Colonic mucosa (tissue), 4 donors: ENCODE results near the gene THBS2. TPM values are rescaled to one million over a fixed set of nuclear protein-coding genes. Genes with fewer than 3 reads are reported as not detected.
"Not testable (repeated sequence)": the region's sequence is repeated elsewhere in the genome, so short reads cannot be mapped to it uniquely, and the experiment has no call there.

Experiments
- DNase-seq: peaks from one replicate; pipeline ENCODE4 v3.0.0-alpha.2; 2020
- H3K27ac ChIP-seq: fragments of 200-600 bp; one replicate; pipeline ENCODE4 v1.8.0; 2021
- H3K27me3 ChIP-seq: fragments of 200-600 bp; one replicate; pipeline ENCODE4 v1.8.0; 2021
- H3K36me3 ChIP-seq: fragments of 200-600 bp; one replicate; pipeline ENCODE4 v1.8.0; 2021
- H3K4me1 ChIP-seq: fragments of 200-600 bp; one replicate; pipeline ENCODE4 v1.8.0; 2021; ENCODE audit warnings: mild to moderate bottlenecking
- H3K4me3 ChIP-seq: fragments of 200-600 bp; one replicate; pipeline ENCODE4 v1.8.0; 2021
- H3K9ac ChIP-seq, 2 donors: one replicate each; pipeline ENCODE4 v1.7.0; 2013; ENCODE audit warnings: control low read depth in 2 of 2, low read depth in 2 of 2, low read length in 2 of 2
- H3K9me3 ChIP-seq: fragments of 200-600 bp; one replicate; pipeline ENCODE4 v1.8.0; 2021
- CTCF ChIP-seq: fragments of 200-600 bp; IDR thresholded peaks from one replicate; pipeline ENCODE4 v1.8.0; 2022; ENCODE audit warnings: antibody characterized with exemption, mild to moderate bottlenecking
- intact Hi-C: fragments of 100-400 bp; cut with DNase I; formaldehyde crosslinking; loops from one replicate; pipeline ENCODE4 v1.14.1; 2022
- total RNA-seq, 2 donors: library from RNA; stranded (reverse); fragmentation: NEBNext Ultra II Directional in 1 of 2; extraction: Animal tissue kit (Norgen Biotek cat#: 25700) in 1 of 2; gene quantifications; one replicate each; pipeline ENCODE4 v1.2.1, GENCODE V29; 2021
- donor health status: healthy.
- donor health status: DM: no; HTN: no; CAD: no.
- donor health status: DM: no; HTN: no; CAD: no.

THBS2 gene
- total RNA-seq, 2 donors from 2014 or later, result 1.9 to 5.3 TPM

DNA sequence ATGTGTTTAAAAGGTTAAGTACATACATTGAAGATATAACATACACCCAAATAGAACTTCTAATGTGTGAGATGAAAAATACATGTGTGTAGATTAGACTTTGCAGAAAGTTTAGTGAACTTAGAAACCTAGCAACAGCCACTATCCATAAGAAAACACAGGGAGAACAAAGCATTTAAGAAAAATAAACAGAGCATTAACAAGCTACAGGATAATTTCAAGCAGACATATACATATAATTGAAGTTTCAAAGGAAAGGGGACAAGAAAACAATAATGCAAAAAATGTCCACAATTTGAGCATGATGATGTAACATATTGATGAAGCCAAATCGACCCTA, 18.2 kb upstream of the THBS2 start:
- Histone ChIP-seq H3K27me3 (no peaks in the 10 kb centered on the region), H3K9me3 (no peaks in the 10 kb centered on the region), H3K4me3 (no peak overlapping the region), H3K9ac (no peak overlapping the region), H3K27ac (no peak overlapping the region), H3K36me3 (no peaks in the 10 kb centered on the region), H3K4me1 (no peaks in the 10 kb centered on the region)
- intact Hi-C loops, result no loop called here
- no peak for DNase-seq
- no peak for TF ChIP-seq CTCF

DNA sequence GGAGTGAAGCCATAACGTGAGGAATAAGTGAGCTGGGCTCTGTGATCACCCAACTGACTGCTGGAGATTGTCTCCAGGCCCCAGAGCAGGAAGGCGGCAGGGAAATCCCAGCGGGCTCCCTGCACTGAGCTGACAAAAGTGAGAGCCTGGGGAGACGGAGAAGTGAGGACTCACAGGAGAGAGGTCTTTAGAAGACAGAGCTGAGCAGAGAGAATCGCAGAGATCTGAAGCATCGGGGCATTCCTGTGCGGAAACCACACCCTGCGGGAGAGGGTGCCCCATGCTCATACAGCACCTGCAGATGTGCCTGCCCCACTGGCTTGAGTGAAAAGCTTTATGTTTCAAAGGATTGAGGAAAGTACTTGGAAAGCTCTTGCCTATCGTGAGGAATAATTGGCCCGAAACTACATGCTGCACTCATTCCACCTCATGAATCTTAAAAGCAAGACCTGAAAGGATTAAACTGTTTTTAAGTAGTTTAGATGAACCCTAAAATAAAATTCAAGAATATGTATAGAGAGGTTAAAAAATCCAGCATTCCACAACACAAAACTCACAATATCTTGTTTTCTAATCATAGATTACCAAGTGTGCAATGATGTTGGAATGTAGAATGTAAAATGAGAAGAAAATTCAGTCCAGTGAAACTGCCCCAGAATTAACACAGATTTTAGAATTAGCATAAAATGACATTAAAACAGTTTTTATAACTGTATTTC, 17.7 kb upstream of the THBS2 start:
- H3K4me3 ChIP-seq, result no peak overlapping the region
- no peak overlapping the region for H3K9ac ChIP-seq
- DNase-seq, result no peak
- H3K4me1 ChIP-seq, result no peaks in the 10 kb centered on the region
- no peak for TF ChIP-seq CTCF
- intact Hi-C loops, result no loop called here
- H3K27me3 ChIP-seq, result no peaks in the 10 kb centered on the region
- H3K27ac ChIP-seq, result no peak overlapping the region
- no peaks in the 10 kb centered on the region for H3K36me3 ChIP-seq
- H3K9me3 ChIP-seq, result no peaks in the 10 kb centered on the region

- intact Hi-C loops, H3K9me3 ChIP-seq, H3K4me3 ChIP-seq, H3K4me1 ChIP-seq, H3K36me3 ChIP-seq, H3K27me3 ChIP-seq, H3K9ac ChIP-seq, H3K27ac ChIP-seq, DNase-seq: not testable (repeated sequence)
These were observed 16.4 kb upstream of the THBS2 start for GRCh38 chr6:169270077-169270380.

- H3K9me3 ChIP-seq, result no peaks in the 10 kb centered on the region
- intact Hi-C loops, result no loop called here
- no peaks in the 10 kb centered on the region for H3K4me1 ChIP-seq
- H3K27ac ChIP-seq, result no peak overlapping the region
- H3K9ac ChIP-seq, result no peak overlapping the region
- H3K27me3 ChIP-seq, result no peaks in the 10 kb centered on the region
- DNase-seq, result no peak
- TF ChIP-seq CTCF, result no peak
- no peaks in the 10 kb centered on the region for H3K36me3 ChIP-seq
- no peak overlapping the region for H3K4me3 ChIP-seq
These were observed 15.8 kb upstream of the THBS2 start for GRCh38 chr6:169269180-169270076.

- no peak for TF ChIP-seq CTCF
- no peaks in the 10 kb centered on the region for H3K4me1 ChIP-seq
- intact Hi-C loops, result no loop called here
- H3K9me3 ChIP-seq, result no peaks in the 10 kb centered on the region
- no peak overlapping the region for H3K4me3 ChIP-seq
- no peak overlapping the region for H3K9ac ChIP-seq
- no peak for DNase-seq
- no peaks in the 10 kb centered on the region for H3K36me3 ChIP-seq
- H3K27ac ChIP-seq, result no peak overlapping the region
- H3K27me3 ChIP-seq, result no peaks in the 10 kb centered on the region
These were observed 14.6 kb upstream of the THBS2 start for GRCh38 chr6:169268276-169268675.
